SK-N-MC (cell line): ENCODE data around the gene STK16.
"Not testable (repeated sequence)": the region's sequence is repeated elsewhere in the genome, so short reads cannot be mapped to it uniquely, and the experiment has no call there.

ENCODE experiments used
- DNase-seq: peaks from one replicate; pipeline ENCODE4 v3.0.0-alpha.2; 2011; ENCODE audit warnings: low read depth, low spot score
- H3K27ac ChIP-seq: fragments of 200-600 bp; sonication (generic); 2 replicates; pipeline ENCODE4 v1.5.1; 2016; ENCODE audit warnings: mixed run types
- H3K36me3 ChIP-seq: fragments of 200-600 bp; sonication (generic); 2 replicates; pipeline ENCODE4 v1.6.1; 2017; ENCODE audit warnings: antibody characterized with exemption, low read length, mixed read lengths; ENCODE audit not compliant: insufficient read depth
- H3K4me3 ChIP-seq: fragments of 200-600 bp; sonication (generic); 2 replicates; pipeline ENCODE4 v1.5.1; 2016
- H3K9ac ChIP-seq: fragments of 200-600 bp; sonication (generic); 2 replicates; pipeline ENCODE4 v1.8.0; 2017; ENCODE audit warnings: mixed run types, mixed read lengths; ENCODE audit not compliant: insufficient read length
- H3K9me3 ChIP-seq: fragments of 200-600 bp; sonication (generic); 2 replicates; pipeline ENCODE4 v1.6.1; 2017; ENCODE audit warnings: low read depth, mild to moderate bottlenecking, antibody characterized with exemption, low read length, moderate library complexity, mixed read lengths
- EZH2 ChIP-seq: fragments of 200-600 bp; sonication (generic); IDR thresholded peaks from one replicate; pipeline ENCODE4 v1.6.1; 2017; ENCODE audit warnings: antibody characterized with exemption
- FOXP2 ChIP-seq: optimal IDR thresholded peaks from 2 replicates; pipeline ENCODE3; 2011; ENCODE audit warnings: mild to moderate bottlenecking, moderate library complexity; ENCODE audit not compliant: insufficient read depth; ENCODE audit errors: extremely low read length, control extremely low read depth
- POLR2AphosphoS5 ChIP-seq: IDR thresholded peaks from 2 replicates; pipeline ENCODE4 v1.6.1; 2012; ENCODE audit warnings: mild to moderate bottlenecking, low read depth, low read length, borderline replicate concordance

The STK16 gene

DNA sequence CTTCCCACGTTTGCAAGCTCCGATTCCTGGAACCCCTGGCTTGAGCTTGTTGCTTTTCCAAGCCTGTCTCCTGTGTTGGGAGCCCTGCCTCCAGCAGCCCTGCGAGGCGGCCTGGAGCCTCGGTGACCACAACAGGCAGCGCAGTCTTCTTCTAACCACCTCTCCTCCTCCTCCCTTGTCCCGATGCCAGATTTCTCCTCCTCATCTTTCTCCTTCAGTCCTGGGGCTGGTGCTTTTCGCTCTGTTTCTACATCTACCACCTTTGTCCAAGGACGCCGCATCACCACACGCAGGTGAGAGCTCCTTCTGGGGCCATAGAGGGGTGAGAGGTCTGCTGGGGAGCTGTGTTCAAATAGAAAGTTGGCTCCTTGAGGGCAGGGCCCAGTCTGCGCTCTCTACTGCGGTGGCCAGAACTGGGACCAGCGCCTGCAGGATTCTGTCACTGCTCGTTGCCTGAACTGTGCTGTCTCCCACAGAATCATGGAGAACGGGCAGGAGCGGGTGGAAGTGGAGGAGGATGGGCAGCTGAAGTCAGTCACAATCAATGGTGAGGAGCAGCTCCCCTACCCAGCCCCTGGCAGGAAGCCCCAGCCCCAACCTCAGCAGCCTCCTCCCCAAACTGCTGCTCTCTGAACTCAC lies 37.8 kb downstream of the STK16 start:
- H3K9me3 ChIP-seq = no peaks in the 10 kb centered on the region
- H3K36me3 ChIP-seq = peaks cover 4% of the 10 kb centered on the region; the same call in 1 of the 2 replicates
- H3K9ac ChIP-seq = no peak overlapping the region
- H3K4me3 ChIP-seq = no peak overlapping the region
- H3K27ac ChIP-seq = no peak overlapping the region
- no peak for DNase-seq
- no peak for TF ChIP-seq FOXP2
- no peak for TF ChIP-seq POLR2AphosphoS5
- TF ChIP-seq EZH2 = no peak

- H3K36me3 ChIP-seq = peaks cover 4% of the 10 kb centered on the region; the same call in 1 of the 2 replicates
Observed at GRCh38 chr2:219284501-219285372, 39.5 kb downstream of the STK16 start.

DNA sequence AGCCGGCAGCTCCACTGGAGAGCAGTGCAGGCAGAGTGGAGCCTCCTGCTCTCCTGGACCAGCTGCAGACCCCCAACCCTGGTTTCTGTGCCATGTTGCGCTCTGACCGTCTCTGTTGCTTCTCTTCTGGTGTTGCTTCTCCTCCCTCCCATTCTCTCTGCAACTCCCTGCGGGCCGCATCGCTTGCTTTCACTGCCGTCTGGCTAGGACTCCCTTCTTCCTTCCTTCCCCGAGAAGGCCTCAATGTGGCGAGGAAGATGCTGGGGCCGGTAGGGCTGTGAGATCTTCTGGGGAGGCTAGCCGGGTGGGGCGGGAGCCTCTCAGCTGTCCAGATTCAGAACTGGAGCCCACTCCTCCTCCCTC lies 40.1 kb downstream of the STK16 start:
- Histone ChIP-seq H3K9me3 (no peaks in the 10 kb centered on the region), H3K9ac (no peak overlapping the region), H3K4me3 (no peak overlapping the region), H3K27ac (no peak overlapping the region), H3K36me3 (peaks cover 4% of the 10 kb centered on the region; the same call in 1 of the 2 replicates)
- no peak for DNase-seq
- no peak for TF ChIP-seq POLR2AphosphoS5
- TF ChIP-seq EZH2 = no peak
- TF ChIP-seq FOXP2 = no peak

More at GRCh38 chr2:219284501-219285372, 39.5 kb downstream of the STK16 start:
- H3K27ac ChIP-seq = no peak overlapping the region
- H3K4me3 ChIP-seq = no peak overlapping the region
- H3K9ac ChIP-seq = no peak overlapping the region
- no peaks in the 10 kb centered on the region for H3K9me3 ChIP-seq
- no peak for DNase-seq
- TF ChIP-seq FOXP2 (no peak), POLR2AphosphoS5 (no peak), EZH2 (no peak)

GRCh38 chr2:219285894-219286425 lies 40.7 kb downstream of the STK16 start:
- DNase-seq = no peak
- no peak overlapping the region for H3K9ac ChIP-seq
- no peak overlapping the region for H3K4me3 ChIP-seq
- peaks cover under 1% of the 10 kb centered on the region; the same call in 1 of the 2 replicates for H3K36me3 ChIP-seq
- H3K27ac ChIP-seq = no peak overlapping the region
- no peak for TF ChIP-seq EZH2
- TF ChIP-seq FOXP2 = no peak
- TF ChIP-seq POLR2AphosphoS5 = no peak
- H3K9me3 ChIP-seq = no peaks in the 10 kb centered on the region

DNA sequence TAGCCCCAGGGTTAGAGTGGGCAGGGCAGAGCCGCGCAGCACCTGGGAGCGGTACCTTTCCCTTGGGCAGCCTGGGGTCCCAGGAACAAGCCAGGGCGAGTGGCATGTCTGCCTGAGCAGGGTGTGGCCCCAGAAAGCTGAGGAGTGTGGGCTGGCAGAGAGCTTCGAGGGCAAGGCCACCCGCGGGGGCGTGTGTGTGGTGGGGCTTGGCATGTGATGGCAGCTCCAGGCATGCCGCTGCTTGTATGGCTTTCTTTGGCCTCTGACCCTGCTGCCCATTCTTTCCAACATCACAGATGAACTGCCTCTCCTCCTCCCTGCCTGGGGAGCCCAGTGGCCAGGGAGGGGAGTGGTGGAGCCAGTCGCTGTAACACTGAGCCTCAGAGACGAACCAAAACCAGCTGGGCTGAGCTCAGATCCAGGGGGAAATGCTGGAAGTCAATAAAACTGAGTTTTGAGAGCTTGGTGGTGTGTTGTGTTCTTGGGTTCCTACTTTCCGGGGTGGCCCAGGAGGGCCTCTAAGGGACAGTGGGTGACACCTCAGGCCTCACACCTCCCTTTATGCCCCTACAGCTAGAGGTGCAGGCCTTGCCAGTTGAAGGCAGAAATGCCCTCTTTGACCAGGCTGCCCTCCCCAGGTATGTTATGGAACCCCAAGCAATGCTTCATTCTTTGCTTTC lies 41.3 kb downstream of the STK16 start:
- DNase-seq = no peak
- H3K9me3 ChIP-seq = no peaks in the 10 kb centered on the region
- no peak overlapping the region for H3K27ac ChIP-seq
- no peak overlapping the region for H3K4me3 ChIP-seq
- H3K36me3 ChIP-seq = no peaks in the 10 kb centered on the region; the same call in 1 of the 2 replicates
- H3K9ac ChIP-seq = no peak overlapping the region
- no peak for TF ChIP-seq EZH2
- no peak for TF ChIP-seq POLR2AphosphoS5
- no peak for TF ChIP-seq FOXP2

DNA sequence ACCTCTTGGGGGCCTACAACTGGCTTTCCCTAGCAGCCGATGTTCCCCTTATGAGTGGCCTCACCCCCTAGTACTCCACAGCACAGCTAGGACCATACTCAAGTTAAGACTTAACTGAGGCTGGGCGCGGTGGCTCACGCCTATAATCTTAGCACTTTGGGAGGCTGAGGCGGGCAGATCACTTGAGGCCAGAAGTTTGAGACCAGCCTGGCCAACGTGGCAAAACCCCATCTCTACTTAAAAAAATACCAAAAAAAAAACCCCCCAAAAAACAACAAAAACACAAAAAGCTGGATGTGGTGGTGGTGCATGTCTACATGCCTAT lies 41.8 kb downstream of the STK16 start:
- DNase-seq, H3K9ac ChIP-seq, H3K9me3 ChIP-seq, H3K36me3 ChIP-seq, H3K27ac ChIP-seq, H3K4me3 ChIP-seq: not testable (repeated sequence)

- TF ChIP-seq POLR2AphosphoS5 = no peak
- Histone ChIP-seq H3K36me3 (no peaks in the 10 kb centered on the region; the same call in 1 of the 2 replicates), H3K9me3 (no peaks in the 10 kb centered on the region), H3K9ac (no peak overlapping the region), H3K4me3 (no peak overlapping the region), H3K27ac (no peak overlapping the region)
- no peak for DNase-seq
Observed at GRCh38 chr2:219287580-219288265, 42.4 kb downstream of the STK16 start.

GRCh38 chr2:219289195-219289536 lies 43.9 kb downstream of the STK16 start:
- H3K36me3 ChIP-seq = no peaks in the 10 kb centered on the region; the same call in 1 of the 2 replicates
- no peak for DNase-seq
- H3K9me3 ChIP-seq = no peaks in the 10 kb centered on the region
- H3K27ac ChIP-seq = no peak overlapping the region
- H3K4me3 ChIP-seq = no peak overlapping the region
- H3K9ac ChIP-seq = no peak overlapping the region
- TF ChIP-seq EZH2 (no peak), FOXP2 (no peak), POLR2AphosphoS5 (no peak)
